Ovary (tissue), 9 donors: ENCODE results near the gene ZBTB18. TPM values are rescaled to one million over a fixed set of nuclear protein-coding genes. Genes with fewer than 3 reads are reported as not detected.

ENCODE experiments used
- DNase-seq, 5 donors: peaks; one replicate each; pipeline ENCODE4 v3.0.0-alpha.2; 2019 to 2020
- H3K27ac ChIP-seq, 2 donors: fragments of 200-600 bp; one replicate each; pipeline versions ENCODE4 v1.5.1 to v1.8.0; 2019 to 2022
- H3K27me3 ChIP-seq: fragments of 200-600 bp; one replicate; pipeline ENCODE4 v1.8.0; 2022
- H3K36me3 ChIP-seq: fragments of 200-600 bp; sonication (generic); one replicate; pipeline ENCODE4 v1.5.1; 2019
- H3K4me1 ChIP-seq: one replicate; pipeline ENCODE4 v1.8.1; 2013; ENCODE audit warnings: mild to moderate bottlenecking, moderate library complexity; ENCODE audit not compliant: insufficient read depth
- H3K4me3 ChIP-seq: fragments of 200-600 bp; sonication (generic); one replicate; pipeline ENCODE4 v1.5.1; 2017
- H3K9me3 ChIP-seq, 2 donors: fragments of 200-600 bp in 1 of 2; sonication (generic) in 1 of 2; one replicate each; pipeline versions ENCODE4 v1.5.1 to v1.8.1; 2013 to 2019; ENCODE audit warnings: mild to moderate bottlenecking in 1 of 2, moderate library complexity in 1 of 2
- CTCF ChIP-seq, 3 donors: fragments of 450-650 bp in 2 of 3; fragments of 200-600 bp in 1 of 3; IDR thresholded peaks; one replicate each; pipeline versions ENCODE4 v1.5.1 to v1.8.0; 2016 to 2022; ENCODE audit warnings: antibody characterized with exemption in 3 of 3, mild to moderate bottlenecking in 1 of 3
- EP300 ChIP-seq: sonication (generic); formaldehyde crosslinking; IDR thresholded peaks from one replicate; pipeline ENCODE4 v1.6.1; 2017; ENCODE audit warnings: antibody characterized with exemption
- POLR2A ChIP-seq: fragments of 450-650 bp; IDR thresholded peaks from one replicate; pipeline ENCODE4 v1.6.1; 2017; ENCODE audit warnings: antibody characterized with exemption, mild to moderate bottlenecking, moderate library complexity
- WGBS, 3 donors: extraction: QIAGEN DNeasy Blood & Tissue Kit in 1 of 3; methylation state at CpG; one replicate each; pipeline versions ENCODE4 v1.1.5 to v1.1.7; 2013 to 2017; 5-methylcytosine and 5-hydroxymethylcytosine counted together
- intact Hi-C, 4 donors: fragments of 100-400 bp; cut with DNase I; formaldehyde crosslinking; loops; one replicate each; pipeline versions ENCODE4 v1.11.0 to v1.15.1; 2022 to 2023
- polyA plus RNA-seq, 2 donors: library from polyadenylated mRNA; stranded (reverse); fragments of 200-250 nt in 1 of 2; fragments of 350-450 nt in 1 of 2; fragmentation: Illumina TruSeq in 1 of 2; extraction: RNeasy Lipid Tissue Mini Kit (QIAGEN cat#74804) in 1 of 2; gene quantifications; one replicate each; pipeline ENCODE4 v1.2.3, GENCODE V29; 2013 to 2014
- total RNA-seq, 7 donors: library from RNA; depleted of rRNA in 2 of 7; stranded (reverse); fragments of >200 nt in 2 of 7; fragmentation: NEBNext Ultra II Directional in 3 of 7; extraction: Animal tissue kit (Norgen Biotek cat#: 25700) in 3 of 7; gene quantifications; one replicate each; pipeline versions ENCODE4 v1.1.0 to v1.2.4, GENCODE V29; 2016 to 2023
- donor health status: DM: no; HTN: no; CAD: no; lungs with moderate emphysema.
- donor health status: DM: no; HTN: no; CAD: no.
- donor health status: Bipolar disorder and iron deficiency.
- donor health status: DM: yes; HTN: yes; CAD: no.
- donor health status: DM: no; HTN: no; CAD: no.
- donor health status: DM: yes; HTN: yes; CAD: no.

Gene ZBTB18
- total and polyA plus RNA-seq, 9 donors: 6.7 to 14.0 (median 10.1) TPM

GRCh38 chr1:244022311-244022710 is 28.8 kb upstream of the ZBTB18 start:
- intact Hi-C loops: no loop called here
- no peak overlapping the region for H3K27ac ChIP-seq
- TF ChIP-seq CTCF (IDR thresholded peaks at IDR 0.05): no peak
- DNase-seq: no peak
- no peaks in the 10 kb centered on the region for H3K4me1 ChIP-seq
- H3K27me3 ChIP-seq: no peaks in the 10 kb centered on the region
- H3K9me3 ChIP-seq: no peaks in the 10 kb centered on the region
- H3K36me3 ChIP-seq: no peaks in the 10 kb centered on the region
- 36 to 56% (median 46%) methylated on average over 2 of the region's 2 CpGs for WGBS, 3 donors
- H3K4me3 ChIP-seq: no peak overlapping the region

- Histone ChIP-seq H3K36me3 (no peaks in the 10 kb centered on the region), H3K27ac (no peak overlapping the region), H3K4me1 (no peaks in the 10 kb centered on the region), H3K4me3 (no peak overlapping the region), H3K27me3 (no peaks in the 10 kb centered on the region), H3K9me3 (no peaks in the 10 kb centered on the region)
- intact Hi-C loops: no loop called here
- TF ChIP-seq POLR2A (no peak), CTCF (IDR thresholded peaks at IDR 0.05) (no peak), EP300 (no peak)
- WGBS, 3 donors: 91 to 93% (median 93%) methylated on average over 9 of the region's 9 CpGs
- no peak for DNase-seq
Observed at GRCh38 chr1:244022864-244023440, 28.1 kb upstream of the ZBTB18 start.

- intact Hi-C loops: loop anchor here in 1 of 4 donors (5.0 kb wide), 1 partner anchor 325 kb away; no protein-coding TSS in a partner anchor
- no peaks in the 10 kb centered on the region for H3K9me3 ChIP-seq
- WGBS, 3 donors: 84 to 90% (median 85%) methylated on average over 17 of the region's 17 CpGs
- H3K4me3 ChIP-seq: no peak overlapping the region
- TF ChIP-seq EP300: no peak
- DNase-seq: no peak
- no peak overlapping the region for H3K27ac ChIP-seq
- no peaks in the 10 kb centered on the region for H3K36me3 ChIP-seq
- H3K27me3 ChIP-seq: no peaks in the 10 kb centered on the region
- H3K4me1 ChIP-seq: no peaks in the 10 kb centered on the region
Observed at GRCh38 chr1:244027491-244028145, 23.5 kb upstream of the ZBTB18 start.

GRCh38 chr1:244028701-244029100 is 22.4 kb upstream of the ZBTB18 start:
- DNase-seq: no peak
- Histone ChIP-seq H3K4me3 (no peak overlapping the region), H3K27ac (no peak overlapping the region), H3K27me3 (no peaks in the 10 kb centered on the region), H3K4me1 (no peaks in the 10 kb centered on the region), H3K36me3 (no peaks in the 10 kb centered on the region), H3K9me3 (no peaks in the 10 kb centered on the region)
- TF ChIP-seq POLR2A (no peak), CTCF (IDR thresholded peaks at IDR 0.05) (no peak), EP300 (no peak)
- 53 to 54% (median 54%) methylated on average over 3 of the region's 3 CpGs for WGBS, 3 donors
- intact Hi-C loops: loop anchor here in 1 of 4 donors (5.0 kb wide), 1 partner anchor 326 kb away; no protein-coding TSS in a partner anchor

GRCh38 chr1:244029124-244029523 is 22.0 kb upstream of the ZBTB18 start:
- intact Hi-C loops: loop anchor here in 1 of 4 donors (5.0 kb wide), 1 partner anchor 327 kb away; no protein-coding TSS in a partner anchor
- H3K27me3 ChIP-seq: no peaks in the 10 kb centered on the region
- TF ChIP-seq EP300: no peak
- no peak for TF ChIP-seq POLR2A
- no peak for TF ChIP-seq CTCF (IDR thresholded peaks at IDR 0.05)
- no peaks in the 10 kb centered on the region for H3K9me3 ChIP-seq
- WGBS, 3 donors: 35 to 50% (median 40%) methylated on average over 3 of the region's 3 CpGs
- no peak for DNase-seq
- H3K27ac ChIP-seq: no peak overlapping the region
- H3K36me3 ChIP-seq: no peaks in the 10 kb centered on the region
- no peak overlapping the region for H3K4me3 ChIP-seq
- H3K4me1 ChIP-seq: no peaks in the 10 kb centered on the region
